HG03469 (cell line): Measurements from ENCODE around the gene ZNF578.
"Not testable (repeated sequence)": the region's sequence is repeated elsewhere in the genome, so short reads cannot be mapped to it uniquely, and the experiment has no call there.

ENCODE experiments used
- ATAC-seq: cut with Tn5 transposase; IDR thresholded peaks from one replicate; pipeline ENCODE4 v1.9.1; 2021; ENCODE audit warnings: mild to moderate bottlenecking, moderate library complexity, moderate number of reproducible peaks; ENCODE audit not compliant: unreplicated experiment

ZNF578 gene

GRCh38 chr19:52557231-52557995 is 104.1 kb downstream of the ZNF578 start:
- ATAC-seq = no peak

GRCh38 chr19:52558732-52559445 is 105.5 kb downstream of the ZNF578 start:
- ATAC-seq = not testable (repeated sequence)

- ATAC-seq = not testable (repeated sequence)
Observed at GRCh38 chr19:52561611-52562010, 108.3 kb downstream of the ZNF578 start.
